GM12878 (cell line): ENCODE measurements around the gene KRTAP2-1. TPM values are rescaled to one million over a fixed set of nuclear protein-coding genes. Genes with fewer than 3 reads are reported as not detected.

Experiments used
- ATAC-seq: fragments of 200-7000 bp; cut with Tn5 transposase; 3 replicates; pipeline ENCODE4 v1.9.1; 2020; ENCODE audit warnings: mild to moderate bottlenecking, moderate library complexity
- BruUV-seq: library from RNA; stranded (reverse); fragments of 400-500 nt; replicated peaks from 2 replicates; lab custom pipeline; 2021; lab: Mats Ljungman, UMichigan
- CTCF ChIA-PET: fragments of 300-600 bp; sonication (Branson Sonifier 250); formaldehyde crosslinking; extraction: SDS; loops from one replicate; lab custom pipeline; 2021; ENCODE audit warnings: inconsistent platforms; lab: Yijun Ruan, JAX
- POLR2A ChIA-PET: fragments of 350-600 bp; formaldehyde crosslinking; extraction: SDS; loops from one replicate; lab custom pipeline; 2021; ENCODE audit warnings: inconsistent platforms; lab: Charles Lee
- RAD21 ChIA-PET: fragments of 300-600 bp; sonication (Branson Sonifier 250); formaldehyde crosslinking; loops from one replicate; lab custom pipeline; 2023; ENCODE audit warnings: antibody characterized with exemption; ENCODE audit not compliant: unreplicated experiment; lab: Charles Lee
- SMC1A ChIA-PET: fragments of 300-600 bp; sonication (Branson Sonifier 250); formaldehyde crosslinking; loops from one replicate; lab custom pipeline; 2023; ENCODE audit not compliant: unreplicated experiment, uncharacterized antibody; lab: Charles Lee
- DNase-seq: peaks from one replicate; pipeline ENCODE4 v3.0.0-alpha.2; 2011; ENCODE audit warnings: low read depth, low spot score
- FAIRE-seq: peaks from 3 replicates; lab custom pipeline; 2011; peaks lifted over from hg19 to GRCh38; lab: Jason Lieb, UNC
- H2AFZ ChIP-seq: 2 replicates; pipeline ENCODE4 v1.6.0; 2011; ENCODE audit warnings: low read depth, low read length, control low read depth; ENCODE audit not compliant: control insufficient read depth
- H3K27ac ChIP-seq: 2 replicates; pipeline ENCODE4 v1.5.1; 2011; ENCODE audit warnings: control low read depth; ENCODE audit not compliant: control insufficient read depth, insufficient read depth
- H3K27me3 ChIP-seq, 2 experiments: replicated peaks in 1 of 2; 2 replicates each; pipeline versions ENCODE4 v1.6.0 to v1.6.1; 2011; ENCODE audit warnings: low read length in 1 of 2; ENCODE audit not compliant: control insufficient read depth in 2 of 2, insufficient read depth in 2 of 2
- H3K36me3 ChIP-seq, 2 experiments: 2 replicates each; pipeline ENCODE4 v1.5.1; 2011; ENCODE audit warnings: low read length in 1 of 2; ENCODE audit not compliant: control insufficient read depth in 2 of 2, insufficient read depth in 2 of 2
- H3K4me1 ChIP-seq: 2 replicates; pipeline ENCODE4 v1.6.1; 2011; ENCODE audit warnings: mild to moderate bottlenecking, low read length, moderate library complexity, mixed read lengths; ENCODE audit not compliant: control insufficient read depth, insufficient read depth
- H3K4me2 ChIP-seq: 2 replicates; pipeline ENCODE4 v1.6.0; 2011; ENCODE audit warnings: control low read depth; ENCODE audit not compliant: control insufficient read depth, insufficient read depth
- H3K4me3 ChIP-seq: fragments of 200-600 bp; sonication (generic); 2 replicates; pipeline ENCODE4 v1.5.1; 2016
- H3K79me2 ChIP-seq: 2 replicates; pipeline ENCODE4 v1.6.0; 2011; ENCODE audit warnings: low read length; ENCODE audit not compliant: control insufficient read depth, insufficient read depth
- H3K9ac ChIP-seq: 2 replicates; pipeline ENCODE4 v1.8.0; 2011; ENCODE audit warnings: low read length, control low read depth, mixed read lengths; ENCODE audit not compliant: control insufficient read depth, insufficient read depth
- H3K9me3 ChIP-seq: replicated peaks from 3 replicates; pipeline ENCODE4 v1.5.1; 2011; ENCODE audit warnings: mild to moderate bottlenecking, low read length; ENCODE audit not compliant: control insufficient read depth, insufficient read depth
- H4K20me1 ChIP-seq: 2 replicates; pipeline ENCODE4 v1.6.0; 2011; ENCODE audit not compliant: control insufficient read depth, insufficient read depth
- BACH1 ChIP-seq: fragments of 450-650 bp; IDR thresholded peaks from 2 replicates; pipeline ENCODE4 v1.6.1; 2017; ENCODE audit warnings: mild to moderate bottlenecking, borderline replicate concordance
- BCL11A ChIP-seq: IDR thresholded peaks from 2 replicates; pipeline ENCODE4 v1.6.1; 2011; ENCODE audit warnings: low read depth, low read length
- CEBPB ChIP-seq, 2 experiments: fragments of 150-350 bp in 1 of 2; IDR thresholded peaks; 2 replicates each; pipeline ENCODE4 v1.6.1; 2012 to 2014; ENCODE audit warnings: low read depth in 2 of 2, low read length in 2 of 2, borderline replicate concordance in 1 of 2, inconsistent platforms in 1 of 2
- MEF2B ChIP-seq: fragments of 450-650 bp; IDR thresholded peaks from 2 replicates; pipeline ENCODE4 v1.6.1; 2018; ENCODE audit warnings: mild to moderate bottlenecking, moderate library complexity; ENCODE audit not compliant: partially characterized antibody, poor library complexity, severe bottlenecking
- MYB ChIP-seq: fragments of 150-350 bp; IDR thresholded peaks from 2 replicates; pipeline ENCODE4 v1.6.1; 2014; ENCODE audit warnings: mild to moderate bottlenecking, low read depth, low read length, borderline replicate concordance
- NFXL1 ChIP-seq: fragments of 450-650 bp; IDR thresholded peaks from 2 replicates; pipeline ENCODE4 v1.6.1; 2017; ENCODE audit warnings: antibody characterized with exemption, mild to moderate bottlenecking, borderline replicate concordance
- RAD51 ChIP-seq: fragments of 450-650 bp; IDR thresholded peaks from 2 replicates; pipeline ENCODE4 v1.6.1; 2016; ENCODE audit warnings: moderate library complexity, mild to moderate bottlenecking, inconsistent platforms
- RBBP5 ChIP-seq: fragments of 200-600 bp; sonication (generic); conservative IDR thresholded peaks from 2 replicates; pipeline ENCODE4 v1.6.1; 2016
- RUNX3 ChIP-seq: IDR thresholded peaks from 2 replicates; pipeline ENCODE4 v1.6.1; 2012; ENCODE audit warnings: low read length, inconsistent platforms
- SP1 ChIP-seq: IDR thresholded peaks from one replicate; pipeline ENCODE4 v1.6.1; 2011; ENCODE audit warnings: low read depth, low read length
- SREBF1 ChIP-seq: IDR thresholded peaks from 2 replicates; pipeline ENCODE4 v1.6.1; 2012; ENCODE audit warnings: mild to moderate bottlenecking, low read length
- SREBF2 ChIP-seq: IDR thresholded peaks from 2 replicates; pipeline ENCODE4 v1.6.1; 2012; ENCODE audit warnings: mild to moderate bottlenecking, low read length
- ZNF217 ChIP-seq: fragments of 450-650 bp; IDR thresholded peaks from 2 replicates; pipeline ENCODE4 v1.6.1; 2017; ENCODE audit warnings: antibody characterized with exemption, mild to moderate bottlenecking
- ZNF24 ChIP-seq: fragments of 450-650 bp; IDR thresholded peaks from 2 replicates; pipeline ENCODE4 v1.6.1; 2017; ENCODE audit warnings: antibody characterized with exemption, mild to moderate bottlenecking
- ZNF622 ChIP-seq: fragments of 450-650 bp; IDR thresholded peaks from 2 replicates; pipeline ENCODE4 v1.6.1; 2017; ENCODE audit warnings: mild to moderate bottlenecking, inconsistent platforms
- WGBS: methylation state at CpG from one replicate; pipeline ENCODE4 v1.1.6; 2016; ENCODE audit warnings: low lambda C conversion rate; ENCODE audit not compliant: insufficient replicate concordance, insufficient coverage; ENCODE audit errors: missing lambda C conversion rate; 5-methylcytosine and 5-hydroxymethylcytosine counted together
- in situ Hi-C: fragments of 300-500 bp; cut with MboI; formaldehyde crosslinking; loops from 9 replicates; pipeline ENCODE4 v1.14.3; 2018; ENCODE audit warnings: mixed read lengths
- intact Hi-C: fragments of 100-400 bp; cut with micrococcal nuclease; formaldehyde crosslinking; loops from one replicate; pipeline ENCODE4 v1.14.2; 2022; ENCODE audit not compliant: unreplicated experiment
- polyA plus RNA-seq, 11 experiments: library from polyadenylated mRNA; depleted of rRNA in 4 of 11; unstranded in 6 of 11; stranded (reverse) in 5 of 11; fragments of >200 nt; fragmentation: Nextera tagmentation in 4 of 11; fragmentation: Illumina TruSeq in 1 of 11; extraction: Ambion mirVana in 4 of 11; extraction: Trizol in 1 of 11; gene quantifications; 1 replicate in 1 of 11; 2 replicates in 10 of 11; pipeline versions ENCODE4 v1.2.1 to v1.2.3, GENCODE V29; 2011 to 2016; ENCODE audit warnings: inconsistent platforms in 2 of 11, missing spikeins in 2 of 11, low read depth in 1 of 11
- total RNA-seq, 4 experiments: library from RNA; depleted of rRNA in 3 of 4; stranded (reverse); fragments of >200 nt in 3 of 4; fragmentation: Illumina TruSeq in 1 of 4; extraction: Trizol in 1 of 4; gene quantifications; 2 replicates each; pipeline versions ENCODE4 v1.2.1 to v1.2.3, GENCODE V29; 2013 to 2021
- TF ChIP-seq, protein P1 (sequence below): fragments of 450-650 bp; formaldehyde crosslinking; IDR thresholded peaks from 2 replicates; pipeline ENCODE4 v1.4.0; 2020; ENCODE audit warnings: mild to moderate bottlenecking, moderate library complexity
- TF ChIP-seq, protein P2 (sequence below): IDR thresholded peaks from 2 replicates; pipeline ENCODE4 v1.6.1; 2012; ENCODE audit warnings: mild to moderate bottlenecking, low read depth, low read length

The KRTAP2-1 gene
- total and polyA plus RNA-seq, 10 of the 15 experiments (the other 5 are each of a cell fraction or from before 2014, with no cell fraction given), result not detected

DNA sequence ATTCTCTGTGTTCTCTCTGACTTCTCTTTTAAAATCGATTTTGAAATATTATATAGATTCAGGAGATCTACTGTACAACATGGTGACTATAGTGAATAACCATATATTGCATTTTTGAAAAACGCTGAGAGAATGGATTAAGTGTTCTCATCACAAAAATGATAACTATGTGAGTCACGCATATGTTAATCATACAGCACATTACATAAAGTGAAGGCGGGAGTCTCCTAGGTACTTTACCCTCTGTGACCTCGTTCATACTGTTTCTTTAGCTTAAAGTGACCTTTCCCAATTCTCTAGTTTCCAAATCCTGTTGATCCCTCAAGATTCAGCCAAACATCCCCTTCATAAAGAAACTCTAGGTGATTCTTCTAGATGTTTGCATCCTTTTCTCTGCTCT is 44.3 kb downstream of the KRTAP2-1 start:
- H3K36me3 ChIP-seq, result no peaks in the 10 kb centered on the region
- DNase-seq (no peak), FAIRE-seq (no peak), ATAC-seq (no peak)
- in situ Hi-C loops (no loop called here), intact Hi-C loops (no loop called here)
- no peak overlapping the region for H2AFZ ChIP-seq
- H3K9ac ChIP-seq, result no peak overlapping the region
- CTCF ChIA-PET, result no interaction called here
- no peaks in the 10 kb centered on the region for H3K4me1 ChIP-seq
- no TSS peak for BruUV-seq
- no peaks in the 10 kb centered on the region; a peak in 2 of 4 replicates for H3K27me3 ChIP-seq
- H3K4me3 ChIP-seq, result no peak overlapping the region
- H3K9me3 ChIP-seq, result no peaks in the 10 kb centered on the region
- WGBS, result 36% methylated on average over 5 of the region's 5 CpGs
- H3K4me2 ChIP-seq, result no peak overlapping the region
- H3K79me2 ChIP-seq, result no peaks in the 10 kb centered on the region
- RAD21 ChIA-PET, result no interaction called here
- POLR2A ChIA-PET, result no interaction called here
- no peak for TF ChIP-seq BCL11A
- TF ChIP-seq MEF2B, result no peak
- no peak for TF ChIP-seq SREBF2
- TF ChIP-seq MYB, result no peak
- no peak for TF ChIP-seq CEBPB (IDR thresholded peaks at IDR 0.05; ENCODE audit: borderline replicate concordance in 1 of 2, low read depth in 2 of 2, low read length in 2 of 2)
- TF ChIP-seq BACH1, result no peak
- TF ChIP-seq NFXL1, result no peak
- TF ChIP-seq, protein P1, sequence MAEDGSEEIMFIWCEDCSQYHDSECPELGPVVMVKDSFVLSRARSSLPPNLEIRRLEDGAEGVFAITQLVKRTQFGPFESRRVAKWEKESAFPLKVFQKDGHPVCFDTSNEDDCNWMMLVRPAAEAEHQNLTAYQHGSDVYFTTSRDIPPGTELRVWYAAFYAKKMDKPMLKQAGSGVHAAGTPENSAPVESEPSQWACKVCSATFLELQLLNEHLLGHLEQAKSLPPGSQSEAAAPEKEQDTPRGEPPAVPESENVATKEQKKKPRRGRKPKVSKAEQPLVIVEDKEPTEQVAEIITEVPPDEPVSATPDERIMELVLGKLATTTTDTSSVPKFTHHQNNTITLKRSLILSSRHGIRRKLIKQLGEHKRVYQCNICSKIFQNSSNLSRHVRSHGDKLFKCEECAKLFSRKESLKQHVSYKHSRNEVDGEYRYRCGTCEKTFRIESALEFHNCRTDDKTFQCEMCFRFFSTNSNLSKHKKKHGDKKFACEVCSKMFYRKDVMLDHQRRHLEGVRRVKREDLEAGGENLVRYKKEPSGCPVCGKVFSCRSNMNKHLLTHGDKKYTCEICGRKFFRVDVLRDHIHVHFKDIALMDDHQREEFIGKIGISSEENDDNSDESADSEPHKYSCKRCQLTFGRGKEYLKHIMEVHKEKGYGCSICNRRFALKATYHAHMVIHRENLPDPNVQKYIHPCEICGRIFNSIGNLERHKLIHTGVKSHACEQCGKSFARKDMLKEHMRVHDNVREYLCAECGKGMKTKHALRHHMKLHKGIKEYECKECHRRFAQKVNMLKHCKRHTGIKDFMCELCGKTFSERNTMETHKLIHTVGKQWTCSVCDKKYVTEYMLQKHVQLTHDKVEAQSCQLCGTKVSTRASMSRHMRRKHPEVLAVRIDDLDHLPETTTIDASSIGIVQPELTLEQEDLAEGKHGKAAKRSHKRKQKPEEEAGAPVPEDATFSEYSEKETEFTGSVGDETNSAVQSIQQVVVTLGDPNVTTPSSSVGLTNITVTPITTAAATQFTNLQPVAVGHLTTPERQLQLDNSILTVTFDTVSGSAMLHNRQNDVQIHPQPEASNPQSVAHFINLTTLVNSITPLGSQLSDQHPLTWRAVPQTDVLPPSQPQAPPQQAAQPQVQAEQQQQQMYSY (CRISPR knock-in tag), result no peak
- no peak for TF ChIP-seq ZNF622
- TF ChIP-seq RBBP5, result no peak
- TF ChIP-seq ZNF217, result no peak
- no peak for TF ChIP-seq SP1
- no peak for TF ChIP-seq ZNF24
- TF ChIP-seq, protein P2, sequence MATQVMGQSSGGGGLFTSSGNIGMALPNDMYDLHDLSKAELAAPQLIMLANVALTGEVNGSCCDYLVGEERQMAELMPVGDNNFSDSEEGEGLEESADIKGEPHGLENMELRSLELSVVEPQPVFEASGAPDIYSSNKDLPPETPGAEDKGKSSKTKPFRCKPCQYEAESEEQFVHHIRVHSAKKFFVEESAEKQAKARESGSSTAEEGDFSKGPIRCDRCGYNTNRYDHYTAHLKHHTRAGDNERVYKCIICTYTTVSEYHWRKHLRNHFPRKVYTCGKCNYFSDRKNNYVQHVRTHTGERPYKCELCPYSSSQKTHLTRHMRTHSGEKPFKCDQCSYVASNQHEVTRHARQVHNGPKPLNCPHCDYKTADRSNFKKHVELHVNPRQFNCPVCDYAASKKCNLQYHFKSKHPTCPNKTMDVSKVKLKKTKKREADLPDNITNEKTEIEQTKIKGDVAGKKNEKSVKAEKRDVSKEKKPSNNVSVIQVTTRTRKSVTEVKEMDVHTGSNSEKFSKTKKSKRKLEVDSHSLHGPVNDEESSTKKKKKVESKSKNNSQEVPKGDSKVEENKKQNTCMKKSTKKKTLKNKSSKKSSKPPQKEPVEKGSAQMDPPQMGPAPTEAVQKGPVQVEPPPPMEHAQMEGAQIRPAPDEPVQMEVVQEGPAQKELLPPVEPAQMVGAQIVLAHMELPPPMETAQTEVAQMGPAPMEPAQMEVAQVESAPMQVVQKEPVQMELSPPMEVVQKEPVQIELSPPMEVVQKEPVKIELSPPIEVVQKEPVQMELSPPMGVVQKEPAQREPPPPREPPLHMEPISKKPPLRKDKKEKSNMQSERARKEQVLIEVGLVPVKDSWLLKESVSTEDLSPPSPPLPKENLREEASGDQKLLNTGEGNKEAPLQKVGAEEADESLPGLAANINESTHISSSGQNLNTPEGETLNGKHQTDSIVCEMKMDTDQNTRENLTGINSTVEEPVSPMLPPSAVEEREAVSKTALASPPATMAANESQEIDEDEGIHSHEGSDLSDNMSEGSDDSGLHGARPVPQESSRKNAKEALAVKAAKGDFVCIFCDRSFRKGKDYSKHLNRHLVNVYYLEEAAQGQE, result no peak
- TF ChIP-seq RUNX3, result no peak
- no peak for TF ChIP-seq SREBF1
- TF ChIP-seq RAD51, result no peak
- no peaks in the 10 kb centered on the region for H4K20me1 ChIP-seq
- SMC1A ChIA-PET, result no interaction called here
- no peak overlapping the region for H3K27ac ChIP-seq
